Germinal center (tissue), 1 donor: ENCODE results near the gene NTNG2.
A peak's percentile ranks its signal among the peaks of the same experiment; 100 is the strongest.
"Not testable (repeated sequence)": the region's sequence is repeated elsewhere in the genome, so short reads cannot be mapped to it uniquely, and the experiment has no call there.

Experiments used
- DNase-seq: peaks from one replicate; pipeline ENCODE4 v3.0.0; 2012; ENCODE audit warnings: mixed read lengths, low spot score

NTNG2 gene, protein sequence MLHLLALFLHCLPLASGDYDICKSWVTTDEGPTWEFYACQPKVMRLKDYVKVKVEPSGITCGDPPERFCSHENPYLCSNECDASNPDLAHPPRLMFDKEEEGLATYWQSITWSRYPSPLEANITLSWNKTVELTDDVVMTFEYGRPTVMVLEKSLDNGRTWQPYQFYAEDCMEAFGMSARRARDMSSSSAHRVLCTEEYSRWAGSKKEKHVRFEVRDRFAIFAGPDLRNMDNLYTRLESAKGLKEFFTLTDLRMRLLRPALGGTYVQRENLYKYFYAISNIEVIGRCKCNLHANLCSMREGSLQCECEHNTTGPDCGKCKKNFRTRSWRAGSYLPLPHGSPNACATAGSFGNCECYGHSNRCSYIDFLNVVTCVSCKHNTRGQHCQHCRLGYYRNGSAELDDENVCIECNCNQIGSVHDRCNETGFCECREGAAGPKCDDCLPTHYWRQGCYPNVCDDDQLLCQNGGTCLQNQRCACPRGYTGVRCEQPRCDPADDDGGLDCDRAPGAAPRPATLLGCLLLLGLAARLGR

DNA sequence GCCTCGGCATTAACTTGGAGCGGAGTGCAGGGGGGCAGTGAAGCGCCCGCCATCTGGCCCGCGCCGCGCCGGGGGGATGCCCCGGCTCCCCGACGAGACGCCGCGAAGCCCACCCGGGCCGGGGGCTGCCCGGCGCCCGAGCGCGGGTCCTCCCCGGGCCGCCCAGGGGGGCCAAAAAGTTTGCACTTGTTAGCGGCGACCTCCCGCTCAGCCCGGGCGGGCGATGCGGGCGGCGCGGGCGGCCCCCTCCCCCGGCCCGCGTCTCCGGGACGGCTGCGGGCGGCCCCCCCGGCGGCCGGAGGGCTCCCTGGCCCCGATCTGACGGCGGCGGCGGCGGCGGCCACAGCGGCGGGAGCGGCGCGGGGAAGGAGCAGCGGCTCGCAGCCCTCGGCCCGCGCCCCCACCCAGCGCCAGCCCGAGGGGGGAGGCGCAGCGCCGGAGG lies at the start of gene NTNG2:
Gene NTNG2 (plus strand): TSS at position 316 of the 442 bp plus-strand sequence. CDS start 4,774 bp downstream, outside the sequence.
- DNase-seq, result no peak

DNA sequence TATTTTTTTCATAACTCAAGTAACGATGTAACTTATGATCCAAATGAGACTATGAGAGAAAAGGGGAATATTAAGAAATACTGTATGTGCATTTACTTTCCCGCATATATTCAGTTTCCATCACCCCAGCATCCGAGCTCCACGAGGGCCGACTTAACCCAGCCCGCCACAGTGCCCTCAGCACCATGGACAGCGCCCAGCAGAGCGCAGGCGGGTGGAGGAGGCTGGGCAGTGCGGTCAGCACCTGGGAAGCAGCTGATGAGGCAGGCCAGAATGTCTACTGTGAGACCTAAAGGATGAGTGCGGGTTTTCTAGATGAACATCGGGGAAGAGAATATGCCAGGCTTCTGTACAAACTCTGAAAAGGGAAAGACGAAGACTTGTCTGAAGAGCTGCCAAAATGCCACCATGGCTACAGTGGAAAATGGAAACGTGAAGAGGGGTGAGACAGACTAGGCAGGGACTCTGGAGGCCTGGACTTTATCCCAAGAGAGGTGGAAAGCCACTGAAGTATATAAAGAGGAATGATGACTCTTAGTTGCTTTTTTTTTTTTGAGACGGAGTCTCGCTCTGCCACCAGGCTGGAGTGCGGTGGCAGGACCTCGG lies 47.7 kb upstream of the NTNG2 start:
- DNase-seq, result peak; percentile 27

DNA sequence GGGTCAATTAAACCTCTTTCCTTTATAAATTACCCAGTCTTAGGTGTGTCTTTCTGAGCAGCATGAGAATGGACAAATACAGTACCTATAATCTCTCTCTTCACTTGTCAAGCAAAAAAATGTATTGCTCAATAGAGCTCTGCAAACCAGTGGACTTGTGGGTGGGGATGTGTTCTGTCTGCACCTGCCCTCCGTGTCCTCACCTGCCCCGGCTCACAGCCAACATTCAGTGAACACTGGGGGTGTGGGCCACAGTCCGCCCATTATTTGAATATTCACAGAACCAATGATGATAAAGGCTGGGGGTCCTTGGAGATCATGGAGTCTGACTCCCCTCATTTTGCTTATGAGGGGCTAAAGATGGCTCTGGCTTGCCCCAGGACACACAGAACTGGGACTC lies 45.3 kb upstream of the NTNG2 start:
- no peak for DNase-seq

DNA sequence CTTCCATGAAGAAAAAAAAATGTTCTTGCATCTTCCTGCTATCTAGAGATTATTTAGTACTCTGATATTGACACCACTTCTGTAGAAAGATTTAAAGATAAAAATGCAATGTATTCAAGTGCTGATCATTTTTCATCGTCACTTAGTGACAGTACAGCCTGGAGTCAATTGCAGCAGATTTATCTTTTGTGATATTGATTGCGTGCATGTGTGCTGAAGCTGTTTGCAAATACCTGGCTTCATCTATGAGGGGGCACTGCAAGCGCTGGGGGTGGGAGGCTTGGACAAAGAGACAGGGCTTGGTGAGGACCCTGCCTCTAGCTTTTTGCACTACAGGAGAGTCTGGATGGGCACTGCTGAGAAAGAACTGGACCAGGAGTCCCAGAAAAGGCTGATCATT lies 44.2 kb upstream of the NTNG2 start:
- no peak for DNase-seq

DNA sequence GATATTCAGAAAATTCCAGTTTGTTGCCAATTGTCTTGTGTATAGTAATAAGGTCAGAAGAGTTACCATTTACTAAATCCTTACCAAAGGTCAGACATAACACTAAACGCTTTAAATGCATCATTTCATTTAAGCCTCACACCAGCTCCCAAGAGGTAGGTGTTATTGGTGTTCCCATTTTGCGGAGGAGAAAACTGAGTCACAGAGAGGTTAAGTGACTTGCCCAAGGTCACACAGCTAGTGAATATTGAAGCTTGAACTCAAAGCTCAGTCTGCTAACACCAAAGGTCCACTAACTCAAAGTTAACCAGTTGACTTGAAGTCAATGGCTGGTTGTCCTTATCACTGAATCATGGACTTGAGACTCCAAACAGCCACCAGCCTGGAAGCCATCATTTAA lies 40.8 kb upstream of the NTNG2 start:
- DNase-seq, result no peak

DNA sequence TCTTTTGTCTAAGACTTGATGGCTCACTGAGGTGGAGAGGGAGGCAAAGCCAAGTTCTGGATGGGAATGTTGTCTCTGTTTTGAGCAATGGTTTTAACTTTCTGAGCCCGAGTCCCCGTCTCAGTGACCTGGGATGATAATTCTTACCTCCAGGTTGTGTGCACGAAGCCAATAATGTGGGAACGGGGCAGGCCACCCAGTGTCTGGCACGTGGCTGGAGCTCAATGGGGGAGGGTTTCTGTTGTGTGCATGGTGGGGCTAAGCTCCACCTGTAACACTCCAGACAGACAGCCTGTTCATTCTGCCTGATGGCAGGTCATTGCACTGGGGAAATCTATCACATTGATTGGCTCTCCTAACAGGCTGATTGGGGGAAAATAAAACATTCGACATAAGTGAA lies 37.1 kb upstream of the NTNG2 start:
- DNase-seq, result no peak

DNA sequence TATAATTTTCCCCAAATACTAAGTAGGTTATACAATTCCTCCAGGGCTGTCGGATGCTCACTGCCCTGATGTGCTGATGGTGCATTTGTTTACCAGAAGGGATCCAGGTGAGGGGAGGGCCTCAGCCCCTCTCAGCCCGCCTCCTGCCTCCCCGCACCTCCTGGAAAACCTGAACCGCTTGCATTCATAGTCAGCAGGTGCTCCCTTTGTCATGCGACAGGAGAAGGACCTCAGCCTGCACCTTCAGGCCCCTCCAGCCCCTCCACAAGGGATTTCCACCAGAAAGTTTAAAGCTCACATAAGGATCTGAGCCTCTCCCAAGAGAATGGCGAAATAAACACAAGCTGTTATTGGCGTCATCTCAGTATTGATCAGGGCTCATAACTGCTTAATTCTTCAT lies 36.5 kb upstream of the NTNG2 start:
- DNase-seq, result no peak

DNA sequence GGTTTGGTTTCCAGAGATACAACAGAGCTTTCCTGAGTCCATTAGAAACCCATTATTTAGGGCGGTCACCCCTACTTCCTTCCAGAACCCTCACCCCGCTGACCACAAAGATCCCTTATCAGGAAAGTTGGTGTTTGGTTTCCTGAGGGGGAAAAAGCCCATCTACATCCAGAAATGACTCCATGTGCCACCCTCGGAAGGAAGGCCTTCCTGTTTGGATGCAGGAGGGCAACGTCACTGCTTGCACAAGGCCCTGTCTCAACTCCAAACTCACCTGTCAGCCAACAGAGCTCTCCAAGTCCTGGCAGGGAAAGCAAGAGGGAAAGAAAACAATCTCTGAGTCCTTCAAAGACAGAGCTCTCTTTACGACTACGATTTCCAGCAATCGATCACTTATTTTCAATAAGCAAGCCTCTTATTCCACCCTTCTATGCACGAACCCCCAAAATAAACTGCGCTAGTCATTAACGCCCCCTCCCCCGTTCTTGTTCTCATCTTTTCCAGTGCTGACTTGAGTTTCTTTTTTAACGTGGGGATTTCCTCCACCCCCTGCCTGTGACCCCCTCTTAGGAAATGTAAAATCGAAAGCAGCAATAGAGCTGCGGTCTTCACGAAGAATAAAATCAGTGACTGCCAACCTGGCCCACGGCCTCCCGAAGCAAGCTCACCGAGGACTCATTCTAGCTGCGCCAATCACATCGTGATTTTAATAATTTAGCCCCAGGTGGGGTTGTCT lies 35.7 kb upstream of the NTNG2 start:
- DNase-seq, result no peak

DNA sequence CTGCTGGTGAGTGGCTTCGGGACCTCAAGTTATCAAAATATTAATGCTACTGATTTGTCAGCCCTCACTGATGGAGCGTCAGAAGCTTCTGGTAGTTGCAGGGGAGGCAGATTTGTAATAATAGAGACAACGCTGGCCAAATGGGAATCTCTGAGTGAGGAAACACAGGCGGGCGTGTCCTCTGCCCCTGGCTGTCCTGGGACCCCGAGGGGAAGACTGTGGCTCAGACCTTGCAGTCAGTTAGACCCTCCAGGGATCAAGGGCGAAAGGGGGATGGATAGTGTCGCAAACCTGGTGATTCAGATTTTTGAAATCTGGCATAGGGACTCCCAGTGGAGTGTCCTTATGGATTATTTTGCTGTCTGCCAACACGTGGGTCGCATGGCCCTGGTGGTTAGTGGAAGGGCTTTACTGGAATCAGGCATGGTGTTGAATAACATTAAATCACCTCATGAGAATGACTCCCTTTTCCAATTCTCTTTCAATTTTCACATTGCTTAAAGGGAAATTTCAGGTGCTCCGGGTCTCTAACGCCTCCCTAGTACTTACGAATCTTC lies 35.1 kb upstream of the NTNG2 start:
- no peak for DNase-seq

DNA sequence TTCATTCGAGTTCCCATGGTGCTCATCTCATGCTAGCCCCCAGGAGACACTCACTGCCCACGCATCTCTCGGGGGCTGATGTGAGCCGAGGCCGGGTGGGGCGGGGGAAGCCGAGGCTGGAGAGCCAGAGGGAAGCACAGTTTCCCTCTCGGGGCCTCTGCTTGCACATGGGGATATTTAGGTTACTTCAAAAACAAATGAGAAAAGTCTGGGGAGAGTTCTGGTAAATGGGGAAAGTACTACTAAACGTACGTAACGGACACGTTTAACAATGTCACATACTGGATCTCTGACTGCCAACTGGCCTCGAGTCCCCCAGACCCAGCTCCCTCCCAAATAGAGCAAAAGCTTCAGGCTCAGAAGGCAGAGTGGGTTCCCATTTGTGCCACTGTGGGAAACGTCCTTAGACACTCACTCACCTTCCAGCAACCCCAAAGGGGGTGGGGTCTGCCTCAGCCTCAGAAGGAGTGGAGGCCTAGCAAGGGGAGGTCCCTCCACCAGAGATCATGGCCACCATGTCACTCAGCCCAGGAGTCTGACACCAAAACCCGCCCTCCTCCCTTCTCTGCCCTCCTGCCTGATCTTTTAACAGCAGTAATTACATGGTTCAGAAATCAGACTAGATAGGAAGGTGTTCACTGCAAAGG lies 33.8 kb upstream of the NTNG2 start:
- DNase-seq, result no peak

DNA sequence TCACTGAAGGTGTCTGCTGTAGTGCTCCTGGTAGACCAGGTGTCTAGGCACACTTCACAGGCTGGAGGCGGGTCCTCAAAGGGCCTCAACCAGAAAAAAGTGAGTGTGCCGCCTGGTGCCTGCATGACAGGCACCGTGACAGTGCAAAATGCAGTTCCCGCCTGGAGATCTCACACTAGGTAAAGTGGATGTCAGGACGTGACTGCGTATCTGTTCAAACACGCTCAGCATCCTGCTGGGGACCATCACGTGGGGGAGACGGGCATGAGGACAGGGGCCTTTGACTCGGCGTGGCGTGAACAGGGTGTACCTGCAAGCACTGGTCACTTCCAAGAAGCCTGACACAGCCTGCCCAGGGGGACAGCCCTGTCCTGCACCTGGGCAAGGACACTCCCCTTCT lies 32.3 kb upstream of the NTNG2 start:
- DNase-seq, result no peak

DNA sequence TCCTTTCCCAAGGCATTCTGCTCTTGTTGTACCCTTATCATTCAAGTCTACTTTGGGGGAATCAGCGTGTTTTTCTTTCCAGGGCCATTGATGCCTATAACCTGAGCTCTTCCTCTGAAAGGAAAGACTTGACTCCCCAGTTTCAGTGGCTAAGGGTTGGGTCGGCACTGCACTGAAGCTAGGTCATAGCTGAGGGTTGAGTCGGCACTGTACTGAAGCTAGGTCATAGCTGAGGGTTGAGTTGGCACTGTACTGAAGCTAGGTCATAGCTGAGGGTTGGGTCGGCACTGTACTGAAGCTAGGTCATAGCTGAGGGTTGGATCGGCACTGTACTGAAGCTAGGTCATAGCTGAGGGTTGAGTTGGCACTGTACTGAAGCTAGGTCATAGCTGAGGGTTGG lies 27.8 kb upstream of the NTNG2 start:
- DNase-seq, result not testable (repeated sequence)

DNA sequence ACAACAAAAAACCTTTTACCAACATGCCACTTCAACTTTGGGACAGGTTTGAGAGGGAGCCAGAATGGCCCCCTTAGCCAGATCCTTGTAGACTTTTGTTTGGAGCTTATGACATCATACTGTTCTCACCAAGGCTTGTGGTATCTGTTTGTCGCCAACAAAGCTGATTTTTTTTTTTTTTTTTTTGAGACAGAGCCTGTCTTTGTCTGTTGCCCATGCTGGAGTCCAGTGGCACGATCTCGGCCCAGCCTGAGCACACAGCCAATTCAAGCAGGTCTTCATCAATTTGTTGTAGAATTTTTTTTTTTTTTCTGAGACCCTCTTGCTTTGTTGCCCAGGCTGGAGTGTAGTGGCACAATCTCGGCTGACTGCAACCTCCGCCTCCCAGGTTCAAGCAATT lies 26.4 kb upstream of the NTNG2 start:
- DNase-seq, result no peak

DNA sequence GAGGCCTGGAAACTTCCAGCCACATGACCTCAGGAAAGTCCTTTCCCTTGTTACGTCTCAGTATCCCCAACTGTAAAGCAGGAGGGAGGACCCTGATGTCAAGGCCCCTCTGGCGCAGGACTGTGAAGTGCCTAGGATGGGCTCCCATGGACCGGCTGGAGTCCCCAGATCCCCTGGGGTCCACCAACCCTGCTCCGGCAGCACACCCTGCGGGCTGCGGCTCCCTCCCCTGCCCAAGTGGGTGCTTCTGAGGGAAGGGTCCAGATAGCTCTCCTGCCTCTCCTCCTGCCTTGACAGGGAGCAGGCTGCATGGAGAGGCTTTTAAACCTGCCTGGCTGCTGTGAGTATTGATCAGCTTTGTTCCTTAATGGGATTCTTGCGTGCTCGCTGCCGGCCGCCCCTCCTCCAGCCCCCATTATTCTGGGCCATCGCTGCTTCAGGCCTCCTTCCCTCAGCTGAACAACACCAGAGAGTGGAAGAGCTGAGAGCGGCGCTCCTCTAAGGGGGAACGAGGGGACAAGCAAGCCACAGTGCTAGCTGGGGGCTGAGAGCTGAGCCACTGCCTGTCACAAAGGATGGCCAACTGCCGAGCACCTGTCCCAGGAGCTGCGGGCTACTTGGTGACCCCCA lies 25.6 kb upstream of the NTNG2 start:
- no peak for DNase-seq

DNA sequence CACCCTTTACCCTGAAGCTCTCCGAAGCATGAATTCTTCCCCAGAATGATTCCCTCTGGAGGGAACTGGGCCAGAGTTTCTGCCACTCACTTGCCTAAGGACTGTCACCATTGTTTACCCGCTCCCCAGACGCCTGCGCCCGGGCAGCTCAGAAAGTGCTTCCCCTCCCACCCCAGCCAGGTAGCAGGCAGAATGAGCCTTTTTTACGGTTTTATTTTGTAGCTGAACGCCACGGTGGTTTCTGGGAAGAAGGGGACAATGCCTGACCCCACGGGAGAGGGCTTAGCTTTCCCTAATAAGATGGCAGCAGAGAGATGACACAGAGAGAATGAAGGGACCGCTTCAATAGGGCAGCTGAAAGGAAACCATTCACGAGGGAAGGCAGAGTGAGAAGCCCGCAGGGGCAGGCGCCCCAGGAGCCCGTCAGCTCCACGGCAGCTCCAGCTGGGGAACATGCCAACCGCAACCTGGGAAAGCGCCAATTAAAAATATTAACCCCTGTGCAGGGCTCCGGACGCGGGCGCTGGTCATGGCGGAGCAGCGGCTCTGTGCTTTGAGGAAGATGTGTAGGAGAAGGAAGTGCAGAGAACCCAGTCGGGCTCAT lies 20.4 kb upstream of the NTNG2 start:
- DNase-seq, result no peak

DNA sequence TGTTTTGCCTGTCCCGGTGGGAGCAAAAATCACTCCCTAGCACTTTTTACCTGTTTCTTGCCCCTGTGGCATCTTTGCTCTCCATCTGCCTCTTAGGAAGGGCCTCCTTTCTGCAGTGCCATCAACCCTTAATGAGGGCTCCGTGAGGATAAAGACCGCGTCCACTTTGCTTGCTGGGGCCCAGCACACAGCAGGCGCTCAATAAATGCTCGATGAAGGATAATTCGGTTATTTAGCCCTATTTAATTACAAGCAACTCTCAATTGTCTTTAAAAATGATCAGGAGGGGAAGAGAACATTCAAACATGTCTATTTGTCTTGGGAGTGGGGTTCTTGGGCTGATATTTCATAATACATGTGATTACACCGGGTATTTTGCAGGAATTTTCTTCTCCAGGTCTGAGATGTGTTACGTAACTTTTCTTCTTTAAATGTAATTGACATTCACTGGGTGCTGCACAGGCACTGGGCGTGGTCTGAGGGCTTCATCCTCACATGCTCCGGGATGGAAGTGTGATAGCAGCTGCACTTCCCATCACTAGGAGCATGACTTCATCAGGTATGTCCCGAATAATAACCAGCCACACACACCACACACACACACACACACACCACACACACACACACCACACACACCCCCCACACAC lies 19.8 kb upstream of the NTNG2 start:
- no peak for DNase-seq

DNA sequence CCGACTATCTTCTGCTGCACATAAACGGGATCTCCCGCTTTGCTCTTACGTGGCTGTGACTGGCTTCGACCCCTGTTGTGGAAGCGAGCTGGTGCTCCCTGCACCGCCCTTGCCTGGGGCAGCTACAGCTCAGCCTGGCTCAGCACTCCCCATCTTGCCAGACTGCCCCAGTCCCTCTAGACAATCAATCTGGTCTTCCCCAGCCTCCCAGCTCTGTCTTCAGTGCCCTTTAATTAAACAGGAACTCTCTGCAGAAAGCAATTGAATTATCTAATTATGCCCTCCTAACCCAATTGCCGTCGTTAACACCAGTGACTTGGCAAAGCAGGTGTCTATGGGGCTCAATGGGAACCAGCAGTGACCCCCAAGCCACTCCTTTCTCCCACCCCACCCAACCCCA lies 18.9 kb upstream of the NTNG2 start:
- DNase-seq, result no peak

DNA sequence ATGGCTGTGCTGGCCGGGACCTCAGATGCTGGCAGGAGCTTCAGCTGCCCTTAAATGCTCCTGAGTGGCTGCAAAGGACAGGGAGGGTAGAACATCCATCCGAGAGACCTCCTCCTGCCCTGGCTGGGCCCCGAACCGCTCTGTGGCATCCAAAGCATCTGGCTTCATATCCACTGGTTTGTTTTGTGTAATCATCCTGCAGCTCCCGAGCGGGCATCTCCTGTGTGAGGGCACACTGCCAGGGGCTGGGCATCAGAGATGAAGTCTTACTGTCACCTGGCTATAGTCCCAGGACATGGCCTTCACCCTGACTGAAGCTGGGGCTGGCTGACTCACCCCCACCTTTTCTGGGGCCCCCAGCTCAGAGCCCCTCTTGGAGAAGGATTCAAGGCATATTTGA lies 18.5 kb upstream of the NTNG2 start:
- DNase-seq, result no peak

DNA sequence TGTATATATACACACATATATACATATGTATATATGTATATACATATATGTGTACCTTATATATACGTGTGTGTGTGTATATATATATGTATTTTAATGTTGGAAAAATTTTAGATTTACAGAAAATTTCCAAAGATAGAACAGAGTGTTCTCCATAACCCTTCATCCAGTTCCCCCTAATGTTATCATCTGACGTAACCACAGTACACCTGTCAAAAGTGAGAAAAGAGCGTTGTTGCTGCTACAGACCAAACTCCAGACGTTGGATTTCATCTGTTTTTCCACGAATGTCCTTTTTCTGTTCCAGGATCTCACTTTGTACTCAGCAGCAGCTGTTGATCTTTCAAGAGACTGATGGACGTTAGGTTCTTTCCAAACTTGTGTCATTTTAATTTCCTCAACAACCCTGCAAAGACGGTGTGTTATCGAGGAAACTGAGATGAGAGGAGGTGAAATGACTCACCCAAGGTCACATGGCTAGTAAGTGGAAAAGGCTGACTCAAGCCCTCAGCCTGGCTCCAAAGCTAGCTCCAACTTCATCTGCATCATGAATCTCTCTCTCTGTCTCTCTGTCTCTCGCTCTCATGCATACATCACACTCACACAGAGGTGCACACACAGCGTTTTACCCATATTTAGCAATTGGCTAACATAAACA lies 17.0 kb upstream of the NTNG2 start:
- DNase-seq, result no peak

DNA sequence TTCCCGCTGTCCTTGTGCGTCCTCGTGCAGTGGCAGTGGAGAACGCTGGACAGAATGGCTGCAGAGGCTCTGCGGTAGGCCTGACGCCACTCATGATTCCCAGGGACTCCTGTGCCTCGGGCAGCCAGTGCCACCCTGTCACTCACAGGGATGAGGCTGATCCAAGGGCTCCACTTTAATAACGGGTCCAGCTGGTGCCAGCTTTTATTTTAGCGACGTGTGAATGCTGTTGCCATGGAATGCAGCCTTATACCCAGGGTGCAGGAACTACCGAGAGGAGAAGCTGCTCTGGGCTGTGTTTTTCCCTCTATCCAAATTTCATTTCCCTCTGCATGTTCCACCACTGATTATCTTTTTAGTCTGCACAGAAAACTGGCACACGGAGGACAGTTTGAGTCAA lies 15.8 kb upstream of the NTNG2 start:
- DNase-seq, result no peak
